HEK293 (cell line): ENCODE results near the gene EXTL1.

ENCODE experiments used
- CTCF ChIP-seq: fragments of 450-650 bp; formaldehyde crosslinking; IDR thresholded peaks from 2 replicates; pipeline ENCODE4 v1.5.1; 2016; ENCODE audit warnings: missing biosample characterization, missing genetic modification characterization
- KLF10 ChIP-seq: fragments of 450-650 bp; IDR thresholded peaks from 2 replicates; pipeline ENCODE4 v1.5.1; 2018; ENCODE audit warnings: missing biosample characterization, mild to moderate bottlenecking, missing genetic modification characterization
- PRDM4 ChIP-seq: fragments of 450-650 bp; formaldehyde crosslinking; IDR thresholded peaks from 2 replicates; pipeline ENCODE4 v1.5.1; 2017; ENCODE audit warnings: missing biosample characterization, missing genetic modification characterization
- SETDB1 ChIP-seq: IDR thresholded peaks from one replicate; pipeline ENCODE4 v1.6.1; 2017; ENCODE audit warnings: mild to moderate bottlenecking, low read length, moderate library complexity, mixed read lengths; ENCODE audit not compliant: insufficient read length
- TCF7L2 ChIP-seq: IDR thresholded peaks from 2 replicates; pipeline ENCODE4 v1.6.1; 2011; ENCODE audit warnings: low read depth, mild to moderate bottlenecking, inconsistent platforms, low read length, moderate library complexity, borderline replicate concordance
- ZNF580 ChIP-seq: fragments of 450-650 bp; formaldehyde crosslinking; IDR thresholded peaks from 2 replicates; pipeline ENCODE4 v1.5.1; 2016; ENCODE audit warnings: missing biosample characterization, missing genetic modification characterization
- ZNF623 ChIP-seq: fragments of 450-650 bp; formaldehyde crosslinking; IDR thresholded peaks from 2 replicates; pipeline ENCODE4 v1.5.1; 2016; ENCODE audit warnings: missing biosample characterization, missing genetic modification characterization
- ZNF76 ChIP-seq: fragments of 450-650 bp; formaldehyde crosslinking; IDR thresholded peaks from 2 replicates; pipeline ENCODE4; 2016; ENCODE audit warnings: low read depth, missing biosample characterization, missing genetic modification characterization, borderline replicate concordance
- ZNF776 ChIP-seq: fragments of 450-650 bp; formaldehyde crosslinking; IDR thresholded peaks from 2 replicates; pipeline ENCODE4 v1.5.0; 2017; ENCODE audit warnings: missing biosample characterization, missing genetic modification characterization, borderline replicate concordance
- ZNF777 ChIP-seq: fragments of 450-650 bp; formaldehyde crosslinking; IDR thresholded peaks from 2 replicates; pipeline ENCODE4 v1.5.1; 2017; ENCODE audit warnings: missing biosample characterization, missing genetic modification characterization, borderline replicate concordance
- ZSCAN16 ChIP-seq: fragments of 450-650 bp; formaldehyde crosslinking; IDR thresholded peaks from 2 replicates; pipeline ENCODE4 v1.5.1; 2016; ENCODE audit warnings: missing biosample characterization, missing genetic modification characterization
- TF ChIP-seq, protein P1 (sequence below): fragments of 450-650 bp; formaldehyde crosslinking; IDR thresholded peaks from 2 replicates; pipeline ENCODE4 v1.5.1; 2017; ENCODE audit warnings: missing biosample characterization, mild to moderate bottlenecking, missing genetic modification characterization, moderate library complexity

- no peak for TF ChIP-seq CTCF
- TF ChIP-seq ZNF777 (tag by site-specific recombination): no peak
- TF ChIP-seq SETDB1: no peak
- no peak for TF ChIP-seq PRDM4
- no peak for TF ChIP-seq ZNF776
- TF ChIP-seq, protein P1, sequence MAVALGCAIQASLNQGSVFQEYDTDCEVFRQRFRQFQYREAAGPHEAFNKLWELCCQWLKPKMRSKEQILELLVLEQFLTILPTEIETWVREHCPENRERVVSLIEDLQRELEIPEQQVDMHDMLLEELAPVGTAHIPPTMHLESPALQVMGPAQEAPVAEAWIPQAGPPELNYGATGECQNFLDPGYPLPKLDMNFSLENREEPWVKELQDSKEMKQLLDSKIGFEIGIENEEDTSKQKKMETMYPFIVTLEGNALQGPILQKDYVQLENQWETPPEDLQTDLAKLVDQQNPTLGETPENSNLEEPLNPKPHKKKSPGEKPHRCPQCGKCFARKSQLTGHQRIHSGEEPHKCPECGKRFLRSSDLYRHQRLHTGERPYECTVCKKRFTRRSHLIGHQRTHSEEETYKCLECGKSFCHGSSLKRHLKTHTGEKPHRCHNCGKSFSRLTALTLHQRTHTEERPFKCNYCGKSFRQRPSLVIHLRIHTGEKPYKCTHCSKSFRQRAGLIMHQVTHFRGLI (tag by site-specific recombination): no peak
- no peak for TF ChIP-seq ZNF76
- TF ChIP-seq ZSCAN16 (tag by site-specific recombination): no peak
- TF ChIP-seq ZNF580 (tag by site-specific recombination): no peak
- TF ChIP-seq KLF10 (tag by site-specific recombination): no peak
- TF ChIP-seq ZNF623: no peak
- TF ChIP-seq TCF7L2: no peak
Measured at GRCh38 chr1:26038477-26038876, 16.9 kb downstream of the EXTL1 start.
